SKM-1 (cell line): ENCODE measurements around the gene SRP68.
"Not testable (repeated sequence)": the region's sequence is repeated elsewhere in the genome, so short reads cannot be mapped to it uniquely, and the experiment has no call there.

ENCODE experiments used
- DNase-seq: peaks from one replicate; lab custom pipeline; 2025; ENCODE audit not compliant: unreplicated experiment; lab: John Stamatoyannopoulos, UW

SRP68 gene

GRCh38 chr17:76076765-76077583 is 4.7 kb upstream of the SRP68 start:
- no peak for DNase-seq

GRCh38 chr17:76076146-76076764 is 3.9 kb upstream of the SRP68 start:
- no peak for DNase-seq

DNA sequence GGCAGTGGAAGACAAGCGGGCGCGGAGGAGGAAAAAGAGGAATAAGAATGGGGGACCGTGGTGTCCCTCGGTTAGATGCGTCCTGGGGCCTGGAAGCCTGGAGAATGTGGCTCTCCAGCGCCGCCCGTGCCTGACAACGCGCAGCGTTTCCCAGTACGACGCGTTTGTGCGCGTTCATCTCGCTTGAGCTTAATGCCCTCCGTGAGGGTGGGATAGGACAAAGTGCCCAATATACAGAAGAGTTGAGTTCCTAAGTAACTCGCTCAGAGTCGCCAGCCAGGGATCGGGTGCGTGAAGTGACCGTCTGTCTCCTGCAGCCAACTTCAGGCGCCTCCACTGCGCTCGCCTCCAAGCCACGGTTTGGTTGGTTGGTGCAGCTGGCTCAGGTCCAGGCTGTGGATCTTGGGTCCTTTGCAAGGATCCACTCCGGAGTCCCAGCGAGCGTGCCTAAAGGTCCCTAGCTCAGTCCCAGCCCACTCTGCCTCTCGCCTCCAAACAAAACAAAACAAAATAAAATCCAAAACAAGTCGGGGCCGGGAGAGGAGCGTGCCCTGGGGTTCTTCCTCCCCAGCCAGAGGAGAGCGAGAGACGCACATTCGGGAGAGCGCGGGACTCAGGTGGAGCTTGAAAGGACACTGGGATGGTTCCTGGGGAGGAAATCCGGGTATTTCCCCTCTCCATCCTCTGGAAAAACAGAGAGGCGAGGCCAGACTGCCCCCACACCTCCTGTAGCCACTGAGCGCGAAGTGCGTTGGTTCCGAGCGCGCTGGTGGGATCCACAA is 3.2 kb upstream of the SRP68 start:
- peak; percentile 24 for DNase-seq

GRCh38 chr17:76074390-76075363 is 2.4 kb upstream of the SRP68 start, which contains the start of gene GALR2:
GALR2 (plus strand) TSS chr17:76074781; CDS start chr17:76074884, 103 bp downstream.
- DNase-seq: peak; percentile 25

- DNase-seq: no peak
These were observed 678 bp downstream of the SRP68 start for GRCh38 chr17:76071531-76072147.

DNA sequence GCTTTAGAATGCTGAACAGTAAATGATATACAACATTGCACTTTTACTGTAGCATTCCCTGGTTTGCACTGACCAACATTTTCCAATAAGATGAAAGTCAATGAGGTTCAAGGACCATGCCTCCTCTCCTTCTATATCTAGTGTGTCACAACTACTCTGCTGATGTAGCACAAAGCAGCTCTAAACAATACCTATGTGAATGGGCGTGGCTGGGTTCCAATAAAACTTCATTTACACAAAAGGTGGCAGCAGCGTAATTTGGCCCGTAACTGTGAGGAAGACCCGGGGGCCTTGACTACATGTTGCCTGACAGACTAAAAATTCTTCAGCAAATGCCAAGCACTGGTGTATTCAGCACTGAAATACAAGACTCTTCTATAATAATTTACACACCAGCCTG is 6.5 kb downstream of the SRP68 start:
- DNase-seq: no peak

DNA sequence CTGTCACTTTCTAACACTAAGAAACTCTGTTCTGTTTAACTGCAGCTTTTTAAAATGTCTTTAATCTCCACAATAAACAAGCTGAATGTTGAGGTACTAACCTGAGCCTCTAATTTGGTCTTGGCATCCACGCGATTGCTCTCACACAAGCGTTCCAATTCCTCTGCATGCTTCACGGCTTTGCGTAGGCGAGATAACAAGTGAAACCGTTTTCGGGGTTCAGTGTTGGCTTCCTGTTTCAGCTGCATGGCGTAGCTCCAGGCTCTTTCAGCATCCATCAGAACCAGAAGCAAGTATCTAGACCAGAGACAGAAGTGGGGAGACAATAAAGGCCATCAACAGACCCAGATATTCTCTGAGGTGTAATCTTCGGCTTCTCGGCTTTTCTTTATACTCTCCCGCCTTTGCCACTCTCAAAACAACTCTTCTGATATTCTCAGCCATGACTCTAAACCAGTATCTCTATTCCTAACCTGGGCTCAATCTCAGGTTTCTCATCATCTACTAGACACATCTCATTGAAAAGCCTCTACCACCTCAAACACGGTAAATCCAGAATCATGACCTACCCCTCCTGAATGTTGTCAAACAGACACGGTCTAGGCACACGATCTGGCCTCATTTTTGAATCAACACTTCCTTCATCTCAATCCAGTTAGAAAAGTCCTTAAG is 8.3 kb downstream of the SRP68 start:
- DNase-seq: no peak

- DNase-seq: not testable (repeated sequence)
These were observed 14.1 kb downstream of the SRP68 start for GRCh38 chr17:76058264-76058663.

- DNase-seq: no peak
These were observed 15.4 kb downstream of the SRP68 start for GRCh38 chr17:76056882-76057281.

DNA sequence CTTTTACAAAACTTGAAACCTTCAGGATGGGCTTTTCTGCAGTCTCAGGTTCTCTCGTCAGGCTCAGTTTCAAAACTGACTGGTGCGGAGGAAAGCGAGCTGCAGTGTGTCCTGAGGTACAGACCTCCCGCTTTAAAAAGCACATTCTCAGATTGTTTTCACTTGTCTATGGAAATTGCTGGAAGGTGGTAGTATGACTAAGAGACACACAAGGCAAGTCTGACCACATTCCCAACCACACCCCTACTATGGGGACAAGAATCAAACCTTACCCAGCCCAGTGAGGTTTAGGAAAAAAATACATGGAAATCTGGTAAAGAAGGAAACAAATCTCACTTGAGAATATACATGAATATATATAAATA is 18.2 kb downstream of the SRP68 start:
- no peak for DNase-seq

DNA sequence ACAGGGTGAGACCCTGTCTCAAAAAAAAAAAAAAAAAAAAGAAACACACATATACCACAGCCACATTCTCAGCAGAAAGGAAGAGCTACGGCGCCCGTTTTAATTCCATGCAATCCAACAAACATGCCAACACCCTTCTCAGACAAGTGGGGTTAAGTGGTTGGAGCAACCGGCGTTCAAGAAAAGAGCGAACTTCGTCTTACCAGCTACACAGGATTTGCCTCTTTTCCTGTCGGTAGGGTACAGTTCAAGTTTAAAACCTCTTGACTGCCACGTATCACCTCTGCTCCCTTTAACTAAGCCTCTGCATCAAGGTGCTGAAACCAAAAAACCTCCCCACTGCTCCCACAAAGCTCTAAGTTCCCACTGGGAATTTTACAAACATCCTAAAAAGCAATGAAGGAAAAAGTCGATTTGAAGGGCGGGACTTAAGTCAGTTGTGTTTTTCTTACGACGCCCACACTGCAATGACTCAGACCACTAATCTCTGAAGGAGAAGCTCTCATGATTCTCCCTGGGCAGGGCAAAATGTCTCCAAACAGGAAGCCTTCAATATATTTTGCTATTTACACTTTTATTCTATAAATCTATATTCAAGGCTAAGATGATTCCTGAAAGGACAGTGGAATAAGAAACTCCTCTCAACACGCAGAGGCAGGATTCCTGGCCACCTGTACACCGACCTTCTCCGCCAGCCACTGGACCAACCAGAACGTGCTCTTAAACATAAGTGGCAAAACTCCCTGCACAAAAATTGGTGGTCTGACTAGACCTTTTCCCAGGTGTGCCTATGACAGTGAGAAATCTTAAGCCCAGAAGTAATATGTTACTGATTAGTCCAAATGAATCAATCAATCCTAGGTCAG is 18.8 kb downstream of the SRP68 start:
- no peak for DNase-seq

GRCh38 chr17:76051561-76051960 is 20.8 kb downstream of the SRP68 start:
- no peak for DNase-seq

GRCh38 chr17:76050538-76051467 is 21.5 kb downstream of the SRP68 start:
- DNase-seq: no peak

- DNase-seq: no peak
These were observed 22.3 kb downstream of the SRP68 start for GRCh38 chr17:76049836-76050537.

- DNase-seq: no peak
These were observed 23.1 kb downstream of the SRP68 start for GRCh38 chr17:76049239-76049638.

- no peak for DNase-seq
These were observed 23.6 kb downstream of the SRP68 start for GRCh38 chr17:76048711-76049110.

GRCh38 chr17:76048025-76048605 is 24.2 kb downstream of the SRP68 start:
- DNase-seq: no peak
